GM21515 (cell line): ENCODE data around the gene METTL21C.

Source experiments
- ATAC-seq: cut with Tn5 transposase; IDR thresholded peaks from one replicate; pipeline ENCODE4 v1.9.1; 2021; ENCODE audit not compliant: unreplicated experiment

Gene METTL21C

DNA sequence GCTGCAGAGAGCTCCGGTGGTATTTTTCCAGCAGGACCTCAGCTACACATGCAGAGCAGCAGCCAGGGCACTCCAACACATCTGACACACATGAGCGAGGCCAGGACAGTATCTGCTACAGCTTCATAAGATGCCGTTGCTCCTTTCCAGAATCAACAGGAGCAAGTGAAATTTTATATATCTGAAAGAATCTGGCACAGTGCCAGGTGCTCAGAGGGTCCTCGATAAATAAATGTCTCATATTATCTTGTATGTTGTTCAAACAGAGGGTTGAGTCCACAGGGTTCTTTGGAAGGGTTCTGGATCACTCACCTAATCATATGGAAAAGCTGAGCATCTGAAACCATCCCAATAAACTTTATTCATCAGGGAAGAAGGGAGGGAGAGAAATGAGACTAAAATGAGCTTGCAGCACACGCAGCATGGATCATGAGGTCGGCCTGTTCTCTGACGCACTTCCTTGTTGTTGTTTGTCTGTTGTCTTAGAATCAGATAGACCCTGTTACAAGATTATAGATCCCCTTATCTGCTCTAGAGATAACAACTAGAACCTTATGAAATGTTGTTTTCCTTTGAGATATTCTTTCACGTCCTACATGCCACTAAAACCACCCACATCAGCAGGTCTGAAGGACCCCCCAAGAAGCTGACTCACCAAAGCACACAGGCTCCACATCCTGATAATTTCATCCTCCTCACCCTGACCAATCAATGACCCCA lies 3.2 kb upstream of the METTL21C start:
- no peak for ATAC-seq

DNA sequence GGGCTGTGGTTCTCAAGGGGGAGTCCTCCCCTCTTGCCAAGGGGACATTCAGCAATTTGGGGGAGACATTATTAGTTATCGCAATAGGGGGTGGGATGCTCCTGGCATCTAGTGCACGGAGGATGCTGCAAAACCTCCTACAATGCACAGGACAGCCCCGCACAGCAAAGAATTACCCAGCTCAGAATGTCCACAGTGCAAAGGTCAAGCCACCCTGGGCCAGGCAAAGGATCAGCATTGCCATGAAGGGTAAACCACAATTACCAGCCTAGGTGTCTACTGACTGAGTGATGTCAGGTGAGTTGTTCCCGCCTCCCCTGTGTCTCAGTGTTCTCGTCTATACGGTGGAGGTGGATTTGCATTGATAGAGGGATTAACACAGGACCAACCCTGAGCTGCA lies 2.4 kb upstream of the METTL21C start:
- ATAC-seq = no peak

DNA sequence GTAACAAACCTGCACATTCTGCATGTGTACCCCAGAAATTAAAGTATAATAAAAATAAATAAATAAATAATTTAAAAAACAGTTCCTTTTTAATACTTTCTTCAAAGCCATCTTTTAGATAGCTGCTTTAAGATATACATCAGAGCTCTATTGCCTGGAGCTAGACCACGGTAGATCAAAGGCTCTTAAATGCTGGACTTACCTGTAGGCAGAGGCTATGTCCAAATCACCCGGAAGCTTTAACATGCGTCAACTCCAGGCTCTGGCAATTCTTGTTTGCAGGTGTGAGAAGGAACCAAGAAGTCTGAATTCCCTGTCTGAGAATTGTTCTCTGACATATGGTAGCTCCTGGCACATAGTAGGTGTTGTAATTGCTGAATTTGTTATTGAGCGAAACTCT lies 1.6 kb upstream of the METTL21C start:
- no peak for ATAC-seq

GRCh38 chr13:102693776-102694175 lies 1.1 kb downstream of the METTL21C start:
- no peak for ATAC-seq

- ATAC-seq = no peak
These were observed 1.6 kb downstream of the METTL21C start for GRCh38 chr13:102693250-102693649.

GRCh38 chr13:102692491-102692826 lies 2.4 kb downstream of the METTL21C start:
- no peak for ATAC-seq

GRCh38 chr13:102690883-102691282 lies 4.0 kb downstream of the METTL21C start:
- ATAC-seq = no peak

- ATAC-seq = no peak
These were observed 6.4 kb downstream of the METTL21C start for GRCh38 chr13:102688306-102688973.

DNA sequence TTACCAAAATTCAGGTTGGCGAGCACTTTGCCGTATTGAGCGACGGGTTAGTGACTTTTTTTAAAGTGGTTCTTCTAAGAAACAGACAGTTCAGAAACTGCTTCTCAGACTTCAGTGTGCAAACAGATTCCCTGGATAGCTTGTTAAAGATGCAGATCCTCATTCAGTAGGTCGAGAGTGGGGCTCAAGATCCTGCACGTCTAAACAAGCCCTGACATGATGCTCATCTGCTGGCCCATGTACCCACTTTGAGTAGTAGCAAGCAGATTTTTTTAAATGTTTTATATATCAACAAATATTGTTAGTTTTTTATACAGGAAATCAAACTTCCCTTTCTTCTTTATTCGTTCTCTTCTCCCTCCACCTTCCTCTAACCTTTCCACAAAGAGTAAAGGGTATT lies 7.3 kb downstream of the METTL21C start:
- no peak for ATAC-seq

DNA sequence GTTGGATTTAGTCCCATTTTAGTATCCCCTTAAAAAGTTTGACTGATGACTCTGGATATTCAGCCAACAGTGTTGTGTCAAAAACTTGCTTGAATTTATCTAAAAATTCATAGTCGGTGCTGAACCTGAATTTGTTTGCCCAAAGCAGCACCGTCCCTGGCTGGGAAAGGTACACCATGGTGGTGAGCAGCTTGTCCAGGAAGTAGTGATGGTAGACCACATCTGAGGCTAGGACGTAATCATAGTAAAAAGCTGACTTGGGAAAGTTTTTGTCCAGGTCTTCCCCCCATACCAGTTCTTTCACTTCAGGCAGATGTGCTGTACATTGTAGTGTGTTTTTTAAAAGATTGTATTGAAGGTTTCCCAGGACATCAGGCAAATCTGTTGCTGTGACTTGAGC lies 8.8 kb downstream of the METTL21C start:
- no peak for ATAC-seq

- ATAC-seq = no peak
These were observed 11.2 kb downstream of the METTL21C start for GRCh38 chr13:102683637-102684036.

DNA sequence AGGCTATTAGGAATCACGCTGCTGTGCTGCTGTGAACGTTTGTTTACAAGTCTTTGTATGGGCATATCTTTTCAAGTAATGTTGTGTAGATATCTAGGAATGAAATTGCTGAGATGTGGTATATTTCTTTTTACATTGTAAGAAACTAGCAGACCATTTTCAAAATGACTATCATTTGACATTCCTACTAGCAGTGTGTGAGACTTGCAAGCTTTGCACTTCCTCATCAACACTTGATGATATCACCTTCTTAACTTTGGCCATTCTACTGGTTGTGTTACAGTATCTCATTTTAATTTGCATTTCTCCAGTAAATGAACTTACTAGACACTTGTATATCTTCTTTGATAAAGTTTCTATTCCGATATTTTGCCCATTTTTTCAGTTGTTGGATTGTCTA lies 12.1 kb downstream of the METTL21C start:
- ATAC-seq = no peak

GRCh38 chr13:102682211-102682610 lies 12.6 kb downstream of the METTL21C start:
- no peak for ATAC-seq

DNA sequence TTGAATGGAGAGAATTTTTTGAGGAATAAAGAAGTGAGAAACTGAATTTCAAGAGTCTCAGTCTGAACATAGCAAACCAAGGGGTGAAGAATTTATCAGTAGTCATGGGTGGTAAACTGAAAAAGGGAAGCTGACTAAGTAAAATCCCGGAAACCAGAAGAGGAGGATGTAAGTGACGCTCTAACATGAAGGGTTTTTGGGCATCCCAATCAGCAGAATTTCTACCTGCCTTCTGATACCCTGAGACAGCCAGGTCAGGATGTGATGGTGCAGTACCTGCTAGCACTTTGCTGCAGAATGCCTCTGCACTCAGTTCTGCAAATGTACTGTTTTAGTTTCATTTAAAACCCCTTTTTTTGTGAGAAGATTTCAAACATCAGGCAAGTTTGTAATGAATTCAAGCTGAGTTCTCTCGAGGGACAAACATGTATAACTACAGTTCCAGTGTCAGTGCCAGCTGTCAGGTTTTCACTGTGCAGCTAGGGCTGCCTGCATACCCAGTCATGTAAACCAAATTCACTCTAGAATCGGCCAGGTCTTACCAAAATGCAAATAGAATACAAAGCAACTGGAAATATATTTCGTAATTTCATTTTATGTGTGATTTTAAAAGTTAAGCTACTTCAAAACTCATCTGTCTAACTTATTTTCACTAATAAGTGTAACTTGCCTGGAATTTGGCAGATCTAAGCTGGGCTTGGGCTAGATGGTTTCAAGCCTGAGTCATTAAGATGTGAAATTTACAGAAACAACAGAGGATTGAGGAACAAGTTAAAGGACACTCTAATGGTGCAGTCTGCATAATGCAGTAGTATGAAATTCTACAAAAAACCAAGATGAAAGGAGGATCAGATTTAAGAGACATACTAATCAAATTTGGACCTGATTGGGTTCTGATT lies 13.8 kb downstream of the METTL21C start:
- ATAC-seq = no peak

DNA sequence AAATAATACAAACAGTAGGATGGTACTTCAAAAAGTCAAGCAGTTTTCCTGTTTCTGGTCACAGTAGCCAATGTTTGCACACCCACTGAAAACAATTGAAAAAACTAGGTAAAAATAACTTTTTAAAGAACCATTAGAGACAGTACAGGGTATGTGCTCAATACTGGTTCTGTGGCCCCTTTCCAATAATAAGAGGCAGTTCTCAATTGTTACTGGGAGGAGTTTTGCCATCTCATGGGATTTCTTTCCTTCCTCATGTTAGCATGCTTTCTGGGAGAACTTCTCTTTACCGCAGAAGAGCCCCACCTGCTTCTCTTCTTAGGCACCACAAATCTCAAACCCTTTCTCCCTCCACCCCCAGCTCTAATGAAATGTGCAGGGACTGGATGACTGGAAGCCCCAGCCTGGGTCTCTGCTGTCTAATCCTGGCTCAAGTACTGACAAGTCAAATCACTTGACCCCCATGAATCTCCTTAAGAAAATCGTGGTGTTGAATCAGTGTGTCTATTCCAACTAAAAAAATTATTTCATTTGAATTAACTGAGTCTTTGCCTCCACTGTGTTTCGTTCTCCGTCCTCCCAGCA lies 14.6 kb downstream of the METTL21C start:
- ATAC-seq = no peak

- no peak for ATAC-seq
These were observed 15.3 kb downstream of the METTL21C start for GRCh38 chr13:102679449-102680132.

- ATAC-seq = no peak
These were observed 16.3 kb downstream of the METTL21C start for GRCh38 chr13:102678339-102679107.

GRCh38 chr13:102677122-102677521 lies 17.7 kb downstream of the METTL21C start:
- ATAC-seq = no peak

GRCh38 chr13:102675115-102675514 lies 19.7 kb downstream of the METTL21C start:
- ATAC-seq = no peak

- ATAC-seq = no peak
These were observed 24.7 kb downstream of the METTL21C start for GRCh38 chr13:102670130-102670529.
